ENCODE data around the gene ADGRA1. TPM values are rescaled to one million over a fixed set of nuclear protein-coding genes. Genes with fewer than 3 reads are reported as not detected.
"Not testable (repeated sequence)": the region's sequence is repeated elsewhere in the genome, so short reads cannot be mapped to it uniquely, and the experiment has no call there.

The ADGRA1 gene
- total RNA-seq, 1 donor from 2014 or later, result not detected

DNA sequence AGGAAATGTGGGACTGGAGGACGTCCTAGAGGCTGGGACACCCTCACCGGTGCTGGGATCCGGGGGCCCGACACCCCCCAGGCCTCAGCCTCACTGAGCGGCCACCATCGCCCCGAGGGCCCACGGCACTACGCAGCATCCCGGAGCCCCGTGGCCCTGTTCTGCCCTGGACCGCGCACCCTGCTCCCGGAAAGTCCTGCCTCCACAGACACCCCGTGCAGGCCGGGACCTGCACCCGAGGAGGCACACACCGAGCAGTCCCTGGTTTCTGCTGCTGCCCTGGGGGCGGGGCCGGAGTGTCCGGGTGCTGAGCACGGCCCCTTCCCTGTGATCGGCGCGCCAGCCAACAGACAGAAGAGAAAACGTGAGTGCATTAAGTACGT is 54.2 kb downstream of the ADGRA1 start:
- intact Hi-C loops (cut with micrococcal nuclease), result loop anchor here (5.0 to 10.0 kb wide), 3 partner anchors 85 to 200 kb away; partner anchors contain the start of genes ADAM8 and CFAP46

DNA sequence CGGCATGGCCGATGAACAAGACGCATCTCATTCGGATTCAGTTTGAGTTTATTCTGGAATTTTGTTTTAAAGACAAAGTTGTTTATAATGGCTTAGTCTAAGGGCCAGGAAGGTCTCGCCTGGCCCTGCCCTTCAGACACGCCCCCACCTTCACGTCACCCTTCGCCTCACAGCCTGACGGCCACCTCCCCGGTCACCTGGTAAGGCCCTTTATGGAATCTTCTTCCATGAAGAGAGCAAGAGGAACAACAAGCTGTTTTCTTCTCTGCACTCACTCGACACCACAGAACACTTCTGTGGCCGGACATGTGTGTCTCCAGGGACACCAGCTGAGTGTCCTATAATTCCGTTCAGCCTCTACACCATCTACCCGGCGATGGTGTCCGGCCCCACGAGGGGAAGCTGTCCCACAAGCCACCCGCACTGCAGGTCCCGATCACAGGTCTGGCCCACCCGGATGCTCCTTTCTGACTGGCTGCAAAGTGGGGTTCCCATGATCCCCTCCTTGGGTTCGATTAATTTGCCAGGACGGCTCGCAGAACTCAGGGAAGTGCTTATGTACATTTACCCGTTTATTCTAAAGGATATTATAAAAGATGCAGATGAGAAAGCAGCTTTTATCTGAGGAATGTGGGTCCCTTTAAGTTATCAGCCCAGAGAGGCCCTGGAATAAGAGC is 54.9 kb downstream of the ADGRA1 start:
- intact Hi-C loops (cut with micrococcal nuclease), result loop anchor here (5.0 to 10.0 kb wide), 3 partner anchors 85 to 200 kb away; partner anchors contain the start of genes ADAM8 and CFAP46

DNA sequence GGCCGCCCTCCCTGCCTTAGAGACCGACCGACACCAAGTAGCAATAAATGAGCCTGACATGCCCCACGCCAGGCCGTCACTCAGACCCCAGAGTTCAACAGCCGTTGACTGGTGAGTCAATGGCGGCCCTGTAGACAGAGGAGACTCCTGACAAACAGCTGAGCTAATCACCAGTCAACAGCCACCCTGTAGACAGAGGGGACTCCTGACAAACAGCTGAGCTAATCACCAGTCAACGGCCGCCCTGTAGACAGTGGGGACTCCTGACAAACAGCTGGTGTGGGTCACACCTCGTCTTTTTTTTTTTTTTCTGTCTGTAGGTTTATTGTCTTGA is 55.4 kb downstream of the ADGRA1 start:
- intact Hi-C loops (cut with micrococcal nuclease), result loop anchor here (5.0 to 10.0 kb wide), 3 partner anchors 84 to 201 kb away; partner anchors contain the start of genes ADAM8 and CFAP46

DNA sequence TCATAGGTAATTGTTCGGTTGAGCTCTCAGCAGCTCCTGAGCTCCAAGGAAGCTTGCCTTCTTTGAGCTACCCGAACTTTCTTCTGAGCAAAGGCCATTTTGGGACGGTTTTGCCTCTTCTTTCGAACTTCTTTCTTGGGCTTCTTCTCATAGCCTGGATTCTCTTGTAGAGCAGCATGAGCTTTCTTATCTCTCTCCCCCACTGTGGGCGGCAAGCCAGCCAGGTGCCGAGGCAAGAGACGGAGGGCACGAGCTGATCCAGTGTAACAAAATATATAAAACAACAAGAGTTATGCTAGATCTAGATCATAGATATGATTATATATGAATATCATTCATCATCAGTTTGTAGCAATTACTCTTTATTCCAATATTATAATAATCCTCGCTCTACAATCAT is 55.8 kb downstream of the ADGRA1 start:
- intact Hi-C loops (cut with micrococcal nuclease), result loop anchor here (5.0 to 10.0 kb wide), 3 partner anchors 84 to 201 kb away; partner anchors contain the start of genes ADAM8 and CFAP46

DNA sequence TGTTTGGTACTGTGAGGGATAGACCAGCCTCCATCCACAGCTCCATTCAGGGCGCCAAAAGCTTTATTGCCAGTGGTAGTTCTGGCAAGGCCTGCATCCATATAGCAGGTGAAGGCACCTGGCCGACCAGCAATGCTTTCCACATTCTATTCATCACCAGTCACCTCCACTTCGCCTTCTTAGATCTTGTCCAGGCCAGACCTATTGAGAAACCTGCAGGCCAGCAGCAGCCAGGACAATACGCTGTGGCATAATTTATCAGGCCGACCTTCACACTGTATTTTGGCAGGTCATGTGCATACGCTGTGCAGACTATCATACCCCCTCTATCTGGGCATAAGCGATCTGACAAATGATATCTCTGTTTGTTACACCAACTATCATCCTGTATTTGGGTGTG is 57.0 kb downstream of the ADGRA1 start:
- intact Hi-C loops (cut with micrococcal nuclease), result loop anchor here (1.0 to 10.0 kb wide), 4 partner anchors 83 to 202 kb away; partner anchors contain the start of genes ADAM8 and CFAP46

DNA sequence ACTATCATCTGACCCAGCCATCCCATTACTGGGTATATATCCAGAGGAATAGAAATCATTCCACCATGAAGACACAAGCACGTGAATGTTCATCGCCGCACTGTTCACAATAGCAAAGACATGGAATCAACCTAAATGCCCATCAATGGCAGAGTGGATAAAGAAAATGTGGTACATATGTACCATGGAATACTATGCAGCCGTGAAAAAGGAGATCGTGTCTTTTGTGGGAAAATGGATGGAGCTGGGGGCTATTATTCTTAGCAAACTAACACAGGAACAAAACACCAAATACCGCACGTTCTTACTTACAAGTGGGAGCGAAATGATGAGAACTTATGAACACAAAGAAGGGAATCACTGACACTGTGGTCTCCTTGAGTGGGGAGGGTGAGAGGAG is 62.5 kb downstream of the ADGRA1 start:
- intact Hi-C loops (cut with micrococcal nuclease), result no loop called here

DNA sequence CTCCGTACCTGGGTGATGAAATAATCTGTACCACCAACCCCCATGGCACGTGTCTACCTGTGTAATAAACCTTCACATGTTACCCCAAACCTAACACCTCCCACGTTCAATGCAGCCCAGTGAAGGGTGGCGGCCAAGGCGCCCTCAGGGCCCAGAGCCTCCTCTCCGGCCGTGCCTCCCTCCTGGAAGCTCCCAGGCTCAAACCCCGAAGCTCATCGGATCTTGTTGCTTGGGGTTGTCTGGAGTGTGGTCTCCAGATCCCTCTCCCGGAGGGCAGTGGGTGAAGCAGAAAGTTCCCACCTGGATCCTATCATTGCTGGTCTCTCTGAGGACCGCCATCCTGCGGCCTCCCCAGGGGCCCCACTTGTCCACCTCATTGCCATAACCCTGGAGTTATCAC is 62.9 kb downstream of the ADGRA1 start:
- intact Hi-C loops (cut with micrococcal nuclease), result no loop called here

DNA sequence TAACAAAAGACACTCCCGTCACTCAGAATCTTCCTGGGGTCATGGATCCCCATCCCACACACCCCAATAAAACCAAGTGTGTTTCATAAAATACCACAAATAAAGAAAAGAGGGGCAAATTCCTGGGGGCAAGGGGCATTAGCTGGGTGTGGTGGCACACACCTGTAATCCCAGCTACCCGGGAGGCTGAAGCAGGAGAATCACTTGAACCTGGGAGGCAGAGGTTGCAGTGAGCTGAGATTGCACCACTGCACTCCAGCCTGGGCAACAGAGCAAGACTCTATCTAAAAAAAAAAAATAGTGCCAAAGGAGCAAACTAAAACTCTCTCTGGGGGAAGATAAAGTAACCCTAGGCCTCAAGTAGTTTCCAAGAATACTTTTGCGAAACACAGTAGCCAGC is 63.3 kb downstream of the ADGRA1 start:
- intact Hi-C loops (cut with micrococcal nuclease), result not testable (repeated sequence)

DNA sequence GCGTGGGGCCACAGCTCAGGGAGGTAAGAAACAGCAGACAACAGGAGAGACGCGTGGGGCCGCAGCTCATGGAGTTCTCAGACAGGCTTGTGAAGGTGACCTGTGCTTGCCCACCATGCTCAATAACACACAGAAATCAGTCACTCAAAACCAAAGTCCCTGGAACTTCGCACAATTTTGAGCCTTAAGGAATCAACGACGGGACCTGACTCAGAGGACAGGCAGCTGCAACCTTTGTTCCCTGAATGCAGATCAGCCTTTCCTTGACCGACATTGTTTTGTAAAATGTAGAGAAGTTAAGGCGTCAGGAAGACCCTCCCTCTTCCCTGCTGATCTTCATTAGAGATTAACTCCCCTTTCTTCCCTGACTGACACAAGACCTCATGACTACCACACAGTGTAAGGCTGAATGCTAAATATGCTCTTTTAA is 63.8 kb downstream of the ADGRA1 start:
- intact Hi-C loops (cut with micrococcal nuclease), result no loop called here

DNA sequence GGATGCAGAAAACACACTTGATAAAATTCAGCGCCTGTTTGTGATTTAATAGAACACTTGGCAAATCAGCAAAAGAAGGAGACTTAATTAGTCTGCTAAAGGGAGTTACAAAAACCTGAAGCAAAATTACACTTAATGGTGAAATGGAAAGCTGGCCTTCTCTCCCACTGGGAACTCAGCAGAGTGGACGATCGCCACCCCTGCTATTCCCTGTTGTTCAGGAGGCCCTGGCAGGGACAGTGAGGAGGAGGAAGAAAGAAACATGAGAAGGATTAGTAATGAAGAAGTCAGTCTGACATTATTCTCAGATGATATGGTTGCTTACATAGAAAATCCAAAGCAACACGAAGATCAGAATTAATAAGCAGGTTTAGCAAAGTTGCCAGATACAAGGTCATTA is 66.7 kb downstream of the ADGRA1 start:
- intact Hi-C loops (cut with micrococcal nuclease), result no loop called here

DNA sequence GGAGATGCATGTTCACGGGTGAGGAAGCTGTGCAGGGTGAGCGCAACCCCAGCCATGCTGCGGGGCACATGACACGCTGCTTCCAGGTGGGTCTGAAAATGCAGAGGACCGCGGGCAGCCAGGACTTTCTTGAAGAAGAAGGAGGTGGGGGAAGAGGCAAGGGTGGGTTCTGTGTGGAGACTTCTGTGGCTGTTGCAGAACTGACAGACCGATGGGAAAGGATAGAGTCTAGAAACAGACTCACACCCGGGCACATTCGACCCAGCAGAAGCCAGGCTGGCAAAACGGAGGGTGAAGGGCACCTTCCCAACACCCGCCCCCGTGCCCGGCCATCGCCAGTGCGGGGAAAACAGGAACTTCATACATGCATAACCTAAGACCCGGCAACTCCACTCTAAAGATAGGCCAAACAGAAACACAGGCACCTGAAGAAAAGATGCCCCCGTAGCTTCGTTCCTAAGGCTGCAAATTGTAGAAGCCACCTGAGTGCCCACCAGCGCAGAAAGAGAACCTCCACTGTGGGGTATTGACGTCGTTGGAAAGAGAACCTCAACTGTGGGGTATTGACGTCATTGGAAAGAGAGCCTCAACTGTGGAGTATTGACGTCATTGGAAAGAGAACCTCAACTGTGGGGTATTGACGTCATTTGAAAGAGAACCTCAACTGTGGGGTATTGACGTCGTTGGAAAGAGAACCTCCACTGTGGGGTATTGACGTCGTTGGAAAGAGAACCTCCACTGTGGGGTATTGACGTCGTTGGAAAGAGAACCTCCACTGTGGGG is 67.5 kb downstream of the ADGRA1 start:
- intact Hi-C loops (cut with micrococcal nuclease), result no loop called here

DNA sequence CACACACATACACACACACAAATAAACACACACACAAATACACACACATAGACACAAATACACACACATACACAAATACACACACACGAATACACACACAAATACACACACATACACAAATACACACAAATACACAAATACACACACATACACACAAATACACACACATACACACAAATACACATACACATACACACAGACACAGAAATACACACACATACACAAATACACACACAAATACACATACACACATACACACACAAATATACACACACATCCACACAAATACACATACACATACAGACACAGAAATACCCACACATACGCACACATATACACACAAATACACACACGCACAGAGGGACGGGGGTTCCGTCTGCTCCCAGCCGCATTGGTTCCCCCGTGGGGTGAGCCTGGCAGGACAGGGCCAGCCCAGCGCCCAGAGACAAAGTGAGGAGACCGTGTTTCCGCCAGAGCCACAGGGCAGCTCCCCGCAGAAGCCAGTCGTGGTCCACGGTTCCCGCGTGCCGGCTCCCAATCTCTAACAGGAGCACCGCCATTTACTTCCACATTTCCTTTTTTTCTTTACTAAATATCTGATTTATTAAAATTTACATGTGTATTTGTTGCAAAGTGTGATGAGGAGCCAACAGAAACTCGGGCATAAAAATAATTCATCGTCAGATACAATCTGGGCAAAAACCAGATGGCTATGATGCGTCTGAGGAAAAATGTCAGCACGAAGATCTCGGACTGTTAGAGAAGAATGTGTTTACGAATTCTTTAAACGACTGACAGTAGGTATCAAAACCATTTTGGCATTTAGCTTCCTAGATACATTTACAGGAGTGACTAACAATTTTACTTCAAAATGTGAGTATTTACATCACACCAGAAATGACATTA is 69.2 kb downstream of the ADGRA1 start:
- intact Hi-C loops (cut with micrococcal nuclease), result no loop called here

DNA sequence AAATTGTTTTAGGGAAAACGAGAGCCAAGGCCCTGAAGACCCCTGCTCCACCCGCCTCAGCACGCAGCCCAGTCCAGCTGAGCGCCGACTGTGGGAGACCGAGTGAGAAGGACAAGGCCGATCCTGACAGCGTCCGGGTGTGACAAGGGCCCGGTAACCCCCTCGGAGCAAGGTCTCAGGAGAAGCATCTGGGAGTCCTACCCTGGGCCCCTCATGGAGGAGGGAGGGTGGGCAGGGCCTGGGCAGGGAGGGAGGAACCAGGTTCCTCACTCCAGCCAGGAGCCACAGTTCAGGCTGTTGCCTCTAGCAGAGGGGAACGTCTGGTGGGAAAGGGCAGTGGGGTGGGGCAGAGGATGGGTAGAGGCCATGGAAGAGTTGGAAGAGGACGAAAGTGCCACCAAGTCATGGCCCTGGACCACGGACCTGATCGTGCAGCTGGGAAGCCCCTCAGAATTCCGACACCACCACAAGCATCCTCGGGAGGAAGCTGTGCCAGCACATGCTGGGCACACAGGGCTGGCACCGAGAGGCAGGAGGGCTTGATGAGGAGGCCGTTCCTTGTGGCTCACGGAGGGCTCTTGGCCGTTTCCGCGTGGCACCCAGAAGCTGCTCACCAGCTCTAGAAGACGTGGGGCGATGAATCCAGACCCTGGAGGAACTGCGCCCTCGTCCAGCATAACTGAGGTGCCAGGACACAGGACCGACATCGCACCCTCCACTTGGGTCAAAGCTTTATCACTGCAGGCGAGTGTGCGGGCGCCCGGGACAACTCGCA is 70.1 kb downstream of the ADGRA1 start:
- intact Hi-C loops (cut with micrococcal nuclease), result no loop called here

DNA sequence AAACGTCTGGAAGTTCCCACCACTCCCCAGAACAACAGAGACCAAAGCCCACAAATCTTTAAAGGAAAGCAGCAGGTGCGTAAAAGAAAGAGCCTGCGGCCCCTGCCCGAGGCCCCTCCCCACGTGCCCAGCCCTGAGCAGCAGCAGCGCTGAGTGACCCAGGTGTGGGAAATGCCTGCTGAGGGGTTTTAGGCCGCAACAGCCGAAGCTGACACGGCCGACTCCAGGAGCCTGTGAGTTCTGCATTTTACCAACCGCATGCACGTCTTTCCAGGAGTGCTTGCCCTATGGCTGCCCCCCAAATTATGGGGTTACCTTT is 70.7 kb downstream of the ADGRA1 start:
- intact Hi-C loops (cut with micrococcal nuclease), result no loop called here

DNA sequence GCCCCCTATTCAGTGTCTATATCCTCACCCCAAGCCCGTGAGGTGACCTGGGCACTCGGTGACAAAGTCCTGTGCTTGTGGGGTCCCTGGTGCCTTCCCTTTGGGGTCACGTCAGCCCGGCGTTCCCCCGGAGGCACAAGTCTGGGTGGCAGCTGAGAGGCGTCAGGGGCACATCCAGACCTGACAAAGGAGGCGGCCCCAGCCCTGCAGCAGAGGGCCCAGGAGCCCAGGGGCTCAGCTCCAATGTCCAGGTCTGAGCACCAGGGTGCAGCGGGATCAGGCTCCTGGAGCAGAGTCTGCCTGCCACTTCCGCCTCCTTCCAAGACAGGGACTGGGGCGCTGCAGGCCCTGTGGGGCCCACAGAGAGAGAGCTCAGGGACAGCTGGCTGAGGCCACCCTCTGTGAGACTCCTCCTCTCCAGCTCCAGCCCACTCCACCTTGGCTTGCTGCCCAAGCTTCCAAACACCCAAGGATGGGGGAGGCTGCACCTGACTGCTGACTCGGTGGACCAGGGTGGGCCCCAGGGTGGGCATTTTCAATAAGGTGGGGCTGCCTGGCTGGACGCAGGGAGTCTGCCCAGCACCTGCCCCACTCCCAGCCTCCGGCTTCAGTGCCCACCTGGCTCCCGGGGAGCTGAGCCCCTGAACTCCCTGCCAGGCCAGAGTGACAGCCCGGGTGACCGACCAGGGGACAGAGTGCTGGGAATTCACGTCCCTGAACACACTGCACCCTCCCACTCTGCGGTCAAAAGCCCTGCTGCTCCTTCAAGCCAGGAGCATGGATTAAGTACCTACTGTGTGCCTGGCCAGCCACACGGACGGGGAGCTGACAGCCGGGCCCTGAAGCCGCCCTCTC is 71.3 kb downstream of the ADGRA1 start:
- intact Hi-C loops (cut with micrococcal nuclease), result no loop called here

DNA sequence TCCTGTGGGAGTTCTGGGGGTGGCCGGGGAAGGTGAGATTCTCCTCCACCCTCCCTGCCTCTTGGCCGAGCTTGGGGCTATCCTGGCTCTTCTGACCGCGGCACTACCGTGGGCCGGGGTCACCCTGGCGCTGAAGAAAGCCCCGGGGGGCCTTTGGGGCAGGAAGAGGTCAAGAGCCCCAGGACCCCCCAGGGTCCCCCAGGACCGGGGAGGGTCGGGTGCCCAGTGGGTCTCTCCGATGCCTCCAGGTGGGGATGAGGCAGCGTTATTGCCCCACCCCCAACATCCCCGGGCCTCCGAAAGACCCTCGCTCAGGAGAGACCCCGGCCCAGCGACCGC is 71.9 kb downstream of the ADGRA1 start:
- intact Hi-C loops (cut with micrococcal nuclease), result no loop called here

DNA sequence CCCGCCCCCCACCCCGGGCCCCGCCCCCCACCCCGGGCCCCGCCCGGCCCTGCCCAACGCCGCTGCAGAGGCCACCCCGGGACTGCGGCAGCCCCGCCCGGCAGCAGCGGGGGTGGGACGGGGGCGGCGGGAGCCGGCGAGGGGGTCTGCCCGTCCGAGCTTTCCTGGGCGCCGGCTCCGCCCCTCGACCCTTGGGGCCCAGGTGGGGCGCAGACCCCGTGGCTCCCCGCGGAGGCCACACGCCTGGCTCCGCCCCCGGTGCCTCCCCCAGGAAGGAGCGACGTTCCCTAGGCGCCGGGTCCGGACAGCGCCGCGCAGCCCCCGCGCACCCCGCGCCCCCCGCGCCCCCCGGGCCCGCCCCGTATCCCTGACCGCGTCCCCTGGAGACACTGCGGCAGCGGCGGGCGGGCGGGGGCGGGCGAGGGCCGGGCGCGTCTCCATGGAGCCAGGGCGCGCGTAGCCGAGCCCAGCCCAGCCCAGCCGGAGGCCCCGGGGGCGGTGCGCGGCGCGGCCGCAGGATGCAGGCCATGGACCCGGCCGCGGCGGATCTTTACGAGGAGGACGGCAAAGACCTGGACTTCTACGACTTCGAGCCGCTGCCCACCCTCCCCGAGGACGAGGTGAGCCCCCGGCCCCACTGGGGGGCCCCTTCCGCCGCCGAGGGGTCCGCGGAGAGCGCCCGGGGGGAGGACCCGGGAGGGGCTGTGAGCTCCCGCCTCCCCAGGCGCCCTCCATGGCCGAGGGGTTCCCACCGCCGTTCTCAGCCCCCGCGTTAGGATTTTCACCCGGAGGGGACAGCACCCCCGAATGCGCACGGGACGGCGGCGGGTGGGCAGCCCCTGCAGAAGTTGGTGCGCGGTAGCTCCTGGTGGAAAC is 72.5 kb downstream of the ADGRA1 start, which contains the start of gene KNDC1:
KNDC1 (plus strand) TSS at position 270 of the 876 bp plus-strand sequence; CDS start at position 519, 249 bp downstream.
- intact Hi-C loops (cut with micrococcal nuclease), result no loop called here

DNA sequence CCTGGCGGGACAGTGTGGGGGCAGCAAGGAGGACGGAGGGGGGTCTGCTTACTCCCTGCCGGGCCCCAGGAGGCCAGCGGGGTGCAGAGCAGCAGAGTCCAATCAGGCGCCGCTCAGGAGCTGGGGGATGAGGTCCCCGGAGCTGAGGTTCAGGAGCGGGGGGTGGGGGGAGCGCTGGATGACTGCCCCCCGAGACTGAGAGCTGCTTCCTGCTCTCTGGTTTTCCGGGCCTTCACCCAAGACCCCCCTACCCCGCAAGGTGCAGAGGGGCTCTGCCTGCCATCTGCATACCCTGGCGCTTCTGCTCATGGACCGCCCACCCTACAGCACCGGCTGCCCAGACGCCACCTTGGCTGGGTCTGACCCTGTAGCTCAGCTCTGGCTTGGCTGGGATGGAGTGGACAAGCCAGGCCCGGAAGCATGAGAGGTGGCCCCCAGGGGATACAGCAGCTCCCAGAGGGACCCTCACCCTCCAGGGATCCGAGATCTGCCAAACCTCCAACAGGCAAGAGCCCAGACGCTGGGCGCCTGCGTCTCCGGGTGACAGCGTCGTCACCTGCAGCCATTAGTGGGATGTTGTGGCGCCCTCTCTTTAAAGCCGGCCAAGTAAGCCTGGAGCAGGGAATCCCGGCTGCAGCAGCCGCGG is 73.2 kb downstream of the ADGRA1 start:
- intact Hi-C loops (cut with micrococcal nuclease), result no loop called here
